Measurements from ENCODE around the gene CACNG8. TPM values are rescaled to one million over a fixed set of nuclear protein-coding genes. Genes with fewer than 3 reads are reported as not detected.
A peak's percentile ranks its signal among the peaks of the same experiment; 100 is the strongest.

Gene CACNG8
- total RNA-seq, 4 donors from 2014 or later, result 0.04 to 0.16 TPM; not detected in 2

GRCh38 chr19:53960187-53960586 lies 2.5 kb upstream of the CACNG8 start:
- peaks cover 0 to 5% (median 0%) of the 10 kb centered on the region in 3 donors for H3K4me1 ChIP-seq
- ATAC-seq, result no peak
- H3K27ac ChIP-seq, result no peak overlapping the region
- H3K4me3 ChIP-seq, result no peak overlapping the region
- peaks cover 95% of the 10 kb centered on the region for H3K27me3 ChIP-seq
- 0% methylated on average over 2 to 5 of the region's 10 CpGs for WGBS, 2 donors (ENCODE audit: low coverage in 1 of 2)
- TF ChIP-seq EP300 (IDR thresholded peaks at IDR 0.05) (no peak), CTCF (IDR thresholded peaks at IDR 0.05) (no peak)
- H3K36me3 ChIP-seq, result no peaks in the 10 kb centered on the region
- H3K9me3 ChIP-seq, result no peaks in the 10 kb centered on the region

- 0 to 3% methylated on average over 4 to 7 of the region's 8 CpGs for whole genome bisulfite sequencing, 2 donors (ENCODE audit: low coverage in 1 of 2)
- H3K27me3 ChIP-seq, result peaks cover 95% of the 10 kb centered on the region
- H3K27ac ChIP-seq, result no peak overlapping the region
- H3K36me3 ChIP-seq, result no peaks in the 10 kb centered on the region
- H3K4me3 ChIP-seq, result no peak overlapping the region
- TF ChIP-seq POLR2AphosphoS5 (IDR thresholded peaks at IDR 0.05), result no peak
- TF ChIP-seq EP300 (IDR thresholded peaks at IDR 0.05), result no peak
- TF ChIP-seq CTCF (IDR thresholded peaks at IDR 0.05), result no peak
- no peak for TF ChIP-seq POLR2A (IDR thresholded peaks at IDR 0.05)
- no peak for ATAC-seq
- H3K4me1 ChIP-seq, result peaks cover 0 to 5% (median 0%) of the 10 kb centered on the region in 3 donors
- no peaks in the 10 kb centered on the region for H3K9me3 ChIP-seq
Measured at GRCh38 chr19:53960886-53961285, 1.9 kb upstream of the CACNG8 start.

- no peak overlapping the region for H3K27ac ChIP-seq
- TF ChIP-seq POLR2AphosphoS5 (IDR thresholded peaks at IDR 0.05) (no peak), CTCF (IDR thresholded peaks at IDR 0.05) (no peak), POLR2A (IDR thresholded peaks at IDR 0.05) (no peak), EP300 (IDR thresholded peaks at IDR 0.05) (no peak)
- H3K4me1 ChIP-seq, result peaks cover 0 to 5% (median 0%) of the 10 kb centered on the region in 3 donors
- no peaks in the 10 kb centered on the region for H3K36me3 ChIP-seq
- no peaks in the 10 kb centered on the region for H3K9me3 ChIP-seq
- no peak overlapping the region for H3K4me3 ChIP-seq
- H3K27me3 ChIP-seq, result peaks cover 98% of the 10 kb centered on the region
- WGBS, 2 donors (ENCODE audit: low coverage in 1 of 2), result 0 to 4% methylated on average over 6 to 17 of the region's 32 CpGs
- ATAC-seq, result no peak
Measured at GRCh38 chr19:53961523-53962356, 997 bp upstream of the CACNG8 start.

GRCh38 chr19:53965091-53965490 lies 2.4 kb downstream of the CACNG8 start:
- peaks cover 0 to 5% (median 0%) of the 10 kb centered on the region in 3 donors for H3K4me1 ChIP-seq
- ATAC-seq, result no peak
- H3K9me3 ChIP-seq, result no peaks in the 10 kb centered on the region
- WGBS, 2 donors (ENCODE audit: low coverage in 1 of 2), result 45 to 62% methylated on average over 8 to 11 of the region's 11 CpGs
- TF ChIP-seq POLR2A (IDR thresholded peaks at IDR 0.05) (no peak), EP300 (IDR thresholded peaks at IDR 0.05) (no peak), CTCF (IDR thresholded peaks at IDR 0.05) (no peak), POLR2AphosphoS5 (IDR thresholded peaks at IDR 0.05) (no peak)
- H3K27ac ChIP-seq, result no peak overlapping the region
- peak overlapping the region in 1 of 2 donors; percentile 14 for H3K4me3 ChIP-seq
- H3K27me3 ChIP-seq, result peaks cover 92% of the 10 kb centered on the region
- no peaks in the 10 kb centered on the region for H3K36me3 ChIP-seq

GRCh38 chr19:53966931-53967330 lies 4.2 kb downstream of the CACNG8 start:
- H3K4me1 ChIP-seq, result peaks cover 0 to 5% (median 0%) of the 10 kb centered on the region in 3 donors
- no peak overlapping the region for H3K27ac ChIP-seq
- peaks cover 90% of the 10 kb centered on the region for H3K27me3 ChIP-seq
- no peak for TF ChIP-seq POLR2A (IDR thresholded peaks at IDR 0.05)
- TF ChIP-seq CTCF (IDR thresholded peaks at IDR 0.05), result no peak
- no peak for TF ChIP-seq EP300 (IDR thresholded peaks at IDR 0.05)
- H3K4me3 ChIP-seq, result no peak overlapping the region
- H3K36me3 ChIP-seq, result no peaks in the 10 kb centered on the region
- 50 to 55% methylated on average over 1 to 7 of the region's 7 CpGs for WGBS, 2 donors (ENCODE audit: low coverage in 1 of 2)
- no peaks in the 10 kb centered on the region for H3K9me3 ChIP-seq
- no peak for ATAC-seq

Measured in gastroesophageal sphincter (tissue), 4 donors.